ENCODE results near the gene PIPOX. TPM values are rescaled to one million over a fixed set of nuclear protein-coding genes. Genes with fewer than 3 reads are reported as not detected.

The PIPOX gene
- total RNA-seq, 1 donor from 2014 or later, result 1.3 TPM

GRCh38 chr17:29057361-29057760 is 14.4 kb downstream of the PIPOX start:
- Histone ChIP-seq H3K4me1 (no peaks in the 10 kb centered on the region), H3K27ac (no peak overlapping the region), H3K4me3 (no peak overlapping the region), H3K36me3 (no peaks in the 10 kb centered on the region), H3K27me3 (ENCODE audit: low read depth) (no peaks in the 10 kb centered on the region), H3K9me3 (no peaks in the 10 kb centered on the region)
- intact Hi-C loops (cut with DNase I), result no loop called here
- ATAC-seq (no peak), DNase-seq (no peak)
- TF ChIP-seq CTCF (IDR thresholded peaks at IDR 0.05), result no peak

- ATAC-seq (no peak), DNase-seq (no peak)
- Histone ChIP-seq H3K27ac (no peak overlapping the region), H3K9me3 (no peaks in the 10 kb centered on the region), H3K4me3 (no peak overlapping the region), H3K4me1 (no peaks in the 10 kb centered on the region), H3K36me3 (no peaks in the 10 kb centered on the region), H3K27me3 (ENCODE audit: low read depth) (no peaks in the 10 kb centered on the region)
- intact Hi-C loops (cut with DNase I), result no loop called here
- TF ChIP-seq CTCF (IDR thresholded peaks at IDR 0.05), result no peak
Measured at GRCh38 chr17:29058391-29058790, 15.4 kb downstream of the PIPOX start.

- Histone ChIP-seq H3K4me3 (no peak overlapping the region), H3K36me3 (no peaks in the 10 kb centered on the region), H3K27ac (no peak overlapping the region), H3K9me3 (no peaks in the 10 kb centered on the region), H3K4me1 (no peaks in the 10 kb centered on the region), H3K27me3 (ENCODE audit: low read depth) (no peaks in the 10 kb centered on the region)
- no peak for TF ChIP-seq CTCF (IDR thresholded peaks at IDR 0.05)
- intact Hi-C loops (cut with DNase I), result no loop called here
- DNase-seq (no peak), ATAC-seq (peak; percentile 33 to 34)
Measured at GRCh38 chr17:29059281-29059680, 16.3 kb downstream of the PIPOX start.

- DNase-seq, result no peak
- no peak overlapping the region for H3K4me3 ChIP-seq
- no peaks in the 10 kb centered on the region for H3K27me3 ChIP-seq (ENCODE audit: low read depth)
- no peak for ATAC-seq
- TF ChIP-seq CTCF (IDR thresholded peaks at IDR 0.05), result no peak
- no peaks in the 10 kb centered on the region for H3K36me3 ChIP-seq
- H3K4me1 ChIP-seq, result no peaks in the 10 kb centered on the region
- no peaks in the 10 kb centered on the region for H3K9me3 ChIP-seq
- no peak overlapping the region for H3K27ac ChIP-seq
- intact Hi-C loops (cut with DNase I), result no loop called here
Measured at GRCh38 chr17:29060475-29060874, 17.5 kb downstream of the PIPOX start.

GRCh38 chr17:29061036-29061435 is 18.1 kb downstream of the PIPOX start:
- ATAC-seq, result no peak
- no peak overlapping the region for H3K4me3 ChIP-seq
- intact Hi-C loops (cut with DNase I), result no loop called here
- no peaks in the 10 kb centered on the region for H3K4me1 ChIP-seq
- H3K27ac ChIP-seq, result no peak overlapping the region
- DNase-seq, result no peak
- no peak for TF ChIP-seq CTCF (IDR thresholded peaks at IDR 0.05)
- H3K27me3 ChIP-seq (ENCODE audit: low read depth), result no peaks in the 10 kb centered on the region
- H3K36me3 ChIP-seq, result no peaks in the 10 kb centered on the region
- H3K9me3 ChIP-seq, result no peaks in the 10 kb centered on the region

- no peak overlapping the region for H3K27ac ChIP-seq
- intact Hi-C loops (cut with DNase I), result no loop called here
- no peaks in the 10 kb centered on the region for H3K4me1 ChIP-seq
- no peak for TF ChIP-seq CTCF (IDR thresholded peaks at IDR 0.05)
- no peak overlapping the region for H3K4me3 ChIP-seq
- no peaks in the 10 kb centered on the region for H3K9me3 ChIP-seq
- DNase-seq, result no peak
- ATAC-seq, result no peak
- H3K27me3 ChIP-seq (ENCODE audit: low read depth), result no peaks in the 10 kb centered on the region
- no peaks in the 10 kb centered on the region for H3K36me3 ChIP-seq
Measured at GRCh38 chr17:29062215-29062614, 19.3 kb downstream of the PIPOX start.

All from lower lobe of right lung (tissue), 2 donors.